Neural progenitor cell (in vitro differentiated cells): ENCODE measurements around the gene MAP7D2.

ENCODE experiments used
- EZH2 ChIP-seq: fragments of 200-600 bp; sonication (generic); IDR thresholded peaks from 2 replicates; pipeline ENCODE4 v1.6.1; 2017; ENCODE audit warnings: antibody characterized with exemption, mild to moderate bottlenecking, moderate library complexity
- TF ChIP-seq, protein P1 (sequence below): fragments of 200-600 bp; sonication (generic); IDR thresholded peaks from 2 replicates; pipeline ENCODE4 v1.5.1; 2017; ENCODE audit warnings: antibody characterized with exemption, mild to moderate bottlenecking

GRCh38 chrX:20053537-20053936, 63.2 kb downstream of the MAP7D2 start:
- TF ChIP-seq, protein P1, sequence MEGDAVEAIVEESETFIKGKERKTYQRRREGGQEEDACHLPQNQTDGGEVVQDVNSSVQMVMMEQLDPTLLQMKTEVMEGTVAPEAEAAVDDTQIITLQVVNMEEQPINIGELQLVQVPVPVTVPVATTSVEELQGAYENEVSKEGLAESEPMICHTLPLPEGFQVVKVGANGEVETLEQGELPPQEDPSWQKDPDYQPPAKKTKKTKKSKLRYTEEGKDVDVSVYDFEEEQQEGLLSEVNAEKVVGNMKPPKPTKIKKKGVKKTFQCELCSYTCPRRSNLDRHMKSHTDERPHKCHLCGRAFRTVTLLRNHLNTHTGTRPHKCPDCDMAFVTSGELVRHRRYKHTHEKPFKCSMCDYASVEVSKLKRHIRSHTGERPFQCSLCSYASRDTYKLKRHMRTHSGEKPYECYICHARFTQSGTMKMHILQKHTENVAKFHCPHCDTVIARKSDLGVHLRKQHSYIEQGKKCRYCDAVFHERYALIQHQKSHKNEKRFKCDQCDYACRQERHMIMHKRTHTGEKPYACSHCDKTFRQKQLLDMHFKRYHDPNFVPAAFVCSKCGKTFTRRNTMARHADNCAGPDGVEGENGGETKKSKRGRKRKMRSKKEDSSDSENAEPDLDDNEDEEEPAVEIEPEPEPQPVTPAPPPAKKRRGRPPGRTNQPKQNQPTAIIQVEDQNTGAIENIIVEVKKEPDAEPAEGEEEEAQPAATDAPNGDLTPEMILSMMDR: no peak
- TF ChIP-seq EZH2: no peak
